ENCODE data around the gene ELMO3.

The ELMO3 gene

GRCh38 chr16:67238806-67239470 is 40.0 kb downstream of the ELMO3 start:
- no peak for DNase-seq (ENCODE audit: low spot score)

- DNase-seq (ENCODE audit: low spot score): no peak
Observed at GRCh38 chr16:67240506-67240905, 41.6 kb downstream of the ELMO3 start.

GRCh38 chr16:67241008-67241900 is 42.3 kb downstream of the ELMO3 start:
- no peak for DNase-seq (ENCODE audit: low spot score)

- DNase-seq (ENCODE audit: low spot score): no peak
Observed at GRCh38 chr16:67242138-67242730, 43.3 kb downstream of the ELMO3 start.

GRCh38 chr16:67243481-67243880 is 44.5 kb downstream of the ELMO3 start:
- no peak for DNase-seq (ENCODE audit: low spot score)

GRCh38 chr16:67244387-67245185 is 45.7 kb downstream of the ELMO3 start:
- no peak for DNase-seq (ENCODE audit: low spot score)

- DNase-seq (ENCODE audit: low spot score): no peak
Observed at GRCh38 chr16:67245186-67245585, 46.3 kb downstream of the ELMO3 start.

- DNase-seq (ENCODE audit: low spot score): no peak
Observed at GRCh38 chr16:67245674-67246080, 46.7 kb downstream of the ELMO3 start.

- DNase-seq (ENCODE audit: low spot score): peak; percentile 83
Observed at GRCh38 chr16:67246081-67246755, 47.3 kb downstream of the ELMO3 start.

- peak; percentile 40 for DNase-seq (ENCODE audit: low spot score)
Observed at GRCh38 chr16:67246756-67247191, 47.8 kb downstream of the ELMO3 start.

- DNase-seq (ENCODE audit: low spot score): peak; percentile 94
Observed at GRCh38 chr16:67247192-67248072, 48.5 kb downstream of the ELMO3 start, which contains the start of gene FHOD1. FHOD1 (minus strand) TSS chr16:67247481; CDS start chr16:67247410, 71 bp downstream.

- DNase-seq (ENCODE audit: low spot score): no peak
Observed at GRCh38 chr16:67248073-67248400, 49.1 kb downstream of the ELMO3 start.

GRCh38 chr16:67248401-67249177 is 49.7 kb downstream of the ELMO3 start, which contains the start of gene SLC9A5:
SLC9A5 (plus strand) TSS chr16:67248979; CDS start chr16:67249015, 36 bp downstream.
- DNase-seq (ENCODE audit: low spot score): peak; percentile 43

- peak; percentile 42 for DNase-seq (ENCODE audit: low spot score)
Observed at GRCh38 chr16:67249178-67250044, 50.5 kb downstream of the ELMO3 start.

- no peak for DNase-seq (ENCODE audit: low spot score)
Observed at GRCh38 chr16:67250045-67250327, 51.1 kb downstream of the ELMO3 start.

- no peak for DNase-seq (ENCODE audit: low spot score)
Observed at GRCh38 chr16:67252609-67253497, 53.9 kb downstream of the ELMO3 start.
